ENCODE results near the gene CCR7. TPM values are rescaled to one million over a fixed set of nuclear protein-coding genes. Genes with fewer than 3 reads are reported as not detected.

CCR7 gene
- total and polyA plus RNA-seq, 2 experiments from 2014 or later = 0.68 TPM; not detected in 1

- Histone ChIP-seq H2AFZ (no peak overlapping the region), H3F3A (ENCODE audit: insufficient read depth) (peaks cover 33% of the 10 kb centered on the region), H3K4me1 (ENCODE audit: insufficient read depth) (peaks cover 43% of the 10 kb centered on the region), H4K20me1 (ENCODE audit: insufficient read depth) (no peaks in the 10 kb centered on the region), H3K36me3 (ENCODE audit: low read depth) (no peaks in the 10 kb centered on the region), H3K27me3 (replicated peaks; ENCODE audit: insufficient read depth) (no peaks in the 10 kb centered on the region), H3K9me3 (ENCODE audit: low read depth) (no peaks in the 10 kb centered on the region), H3K4me2 (ENCODE audit: unreplicated experiment) (no peak overlapping the region), H3K27ac (no peak overlapping the region; the same call in 1 of the 2 replicates), H3K4me3 (no peak overlapping the region), H3K9me2 (ENCODE audit: insufficient read depth) (no peaks in the 10 kb centered on the region), H3K79me2 (ENCODE audit: insufficient read depth) (no peaks in the 10 kb centered on the region), H3K9ac (no peak overlapping the region)
- WGBS, 2 experiments (ENCODE audit: low coverage in 1 of 2, low lambda C conversion rate in 2 of 2, missing lambda C conversion rate in 2 of 2) = 84 to 86% methylated on average over 5 of the region's 5 CpGs
- TF ChIP-seq EZH2phosphoT487 (IDR thresholded peaks at IDR 0.05; ENCODE audit: insufficient read depth, low read depth) = no peak
- TF ChIP-seq EZH2 (IDR thresholded peaks at IDR 0.05; ENCODE audit: insufficient read depth, poor library complexity, severe bottlenecking) = no peak
- peak; percentile 52 for DNase-seq
- in situ Hi-C loops (cut with MboI) = no loop called here
Measured at GRCh38 chr17:40518401-40519088, 46.7 kb downstream of the CCR7 start.

GRCh38 chr17:40517981-40518380, 47.3 kb downstream of the CCR7 start:
- in situ Hi-C loops (cut with MboI) = no loop called here
- no peak overlapping the region for H2AFZ ChIP-seq
- no peak overlapping the region for H3K4me2 ChIP-seq (ENCODE audit: unreplicated experiment)
- H3K79me2 ChIP-seq (ENCODE audit: insufficient read depth) = no peaks in the 10 kb centered on the region
- WGBS, 2 experiments (ENCODE audit: low coverage in 1 of 2, low lambda C conversion rate in 2 of 2, missing lambda C conversion rate in 2 of 2) = 87 to 90% methylated on average over 3 to 4 of the region's 4 CpGs
- no peak overlapping the region for H3K9ac ChIP-seq
- TF ChIP-seq EZH2phosphoT487 (IDR thresholded peaks at IDR 0.05; ENCODE audit: insufficient read depth, low read depth) = no peak
- no peak for TF ChIP-seq EZH2 (IDR thresholded peaks at IDR 0.05; ENCODE audit: insufficient read depth, poor library complexity, severe bottlenecking)
- H3K4me1 ChIP-seq (ENCODE audit: insufficient read depth) = peaks cover 43% of the 10 kb centered on the region
- no peaks in the 10 kb centered on the region for H3K27me3 ChIP-seq (replicated peaks; ENCODE audit: insufficient read depth)
- H3K4me3 ChIP-seq = no peak overlapping the region
- no peaks in the 10 kb centered on the region for H4K20me1 ChIP-seq (ENCODE audit: insufficient read depth)
- DNase-seq = no peak
- H3K27ac ChIP-seq = no peak overlapping the region; the same call in 1 of the 2 replicates
- H3K9me3 ChIP-seq (ENCODE audit: low read depth) = no peaks in the 10 kb centered on the region
- peaks cover 33% of the 10 kb centered on the region for H3F3A ChIP-seq (ENCODE audit: insufficient read depth)
- no peaks in the 10 kb centered on the region for H3K36me3 ChIP-seq (ENCODE audit: low read depth)
- H3K9me2 ChIP-seq (ENCODE audit: insufficient read depth) = no peaks in the 10 kb centered on the region

GRCh38 chr17:40517286-40517662, 48.0 kb downstream of the CCR7 start:
- no peaks in the 10 kb centered on the region for H3K79me2 ChIP-seq (ENCODE audit: insufficient read depth)
- WGBS, 2 experiments (ENCODE audit: low coverage in 1 of 2, low lambda C conversion rate in 2 of 2, missing lambda C conversion rate in 2 of 2) = 96 to 100% methylated on average over 2 of the region's 2 CpGs
- TF ChIP-seq EZH2phosphoT487 (IDR thresholded peaks at IDR 0.05; ENCODE audit: insufficient read depth, low read depth) (no peak), EZH2 (IDR thresholded peaks at IDR 0.05; ENCODE audit: insufficient read depth, poor library complexity, severe bottlenecking) (no peak)

GRCh38 chr17:40516581-40517285, 48.5 kb downstream of the CCR7 start:
- H3K9me2 ChIP-seq (ENCODE audit: insufficient read depth) = no peaks in the 10 kb centered on the region
- H3K4me2 ChIP-seq (ENCODE audit: unreplicated experiment) = peak overlapping the region; percentile 22
- no peaks in the 10 kb centered on the region for H3K79me2 ChIP-seq (ENCODE audit: insufficient read depth)
- no peak overlapping the region for H2AFZ ChIP-seq
- H3K27ac ChIP-seq = peak overlapping the region; percentile 27
- H3K9me3 ChIP-seq (ENCODE audit: low read depth) = no peaks in the 10 kb centered on the region
- DNase-seq = peak; percentile 67
- H3F3A ChIP-seq (ENCODE audit: insufficient read depth) = peaks cover 25% of the 10 kb centered on the region
- no peaks in the 10 kb centered on the region for H3K27me3 ChIP-seq (replicated peaks; ENCODE audit: insufficient read depth)
- in situ Hi-C loops (cut with MboI) = no loop called here
- 52 to 59% methylated on average over 3 of the region's 3 CpGs for WGBS, 2 experiments (ENCODE audit: low coverage in 1 of 2, low lambda C conversion rate in 2 of 2, missing lambda C conversion rate in 2 of 2)
- 0 out of 2 replicates have a peak overlapping the region, but pooled peaks have one; percentile 12 for H3K4me3 ChIP-seq
- H3K4me1 ChIP-seq (ENCODE audit: insufficient read depth) = peaks cover 45% of the 10 kb centered on the region
- H3K36me3 ChIP-seq (ENCODE audit: low read depth) = no peaks in the 10 kb centered on the region
- TF ChIP-seq EZH2phosphoT487 (IDR thresholded peaks at IDR 0.05; ENCODE audit: insufficient read depth, low read depth) (no peak), EZH2 (IDR thresholded peaks at IDR 0.05; ENCODE audit: insufficient read depth, poor library complexity, severe bottlenecking) (no peak)
- H4K20me1 ChIP-seq (ENCODE audit: insufficient read depth) = no peaks in the 10 kb centered on the region
- no peak overlapping the region for H3K9ac ChIP-seq

More at GRCh38 chr17:40517286-40517662, 48.0 kb downstream of the CCR7 start:
- Histone ChIP-seq H3K4me3 (no peak overlapping the region), H3K9ac (no peak overlapping the region), H3K9me2 (ENCODE audit: insufficient read depth) (no peaks in the 10 kb centered on the region), H3F3A (ENCODE audit: insufficient read depth) (peaks cover 30% of the 10 kb centered on the region), H3K36me3 (ENCODE audit: low read depth) (no peaks in the 10 kb centered on the region), H3K27ac (peak overlapping the region; percentile 27), H3K4me2 (ENCODE audit: unreplicated experiment) (peak overlapping the region; percentile 22), H3K9me3 (ENCODE audit: low read depth) (no peaks in the 10 kb centered on the region), H3K4me1 (ENCODE audit: insufficient read depth) (peaks cover 45% of the 10 kb centered on the region), H3K27me3 (replicated peaks; ENCODE audit: insufficient read depth) (no peaks in the 10 kb centered on the region), H4K20me1 (ENCODE audit: insufficient read depth) (no peaks in the 10 kb centered on the region), H2AFZ (no peak overlapping the region)
- DNase-seq = no peak
- in situ Hi-C loops (cut with MboI) = no loop called here

Measured in GM23248 (cell line).